ENCODE results near the gene PLAAT4. TPM values are rescaled to one million over a fixed set of nuclear protein-coding genes. Genes with fewer than 3 reads are reported as not detected.

Gene PLAAT4
- total and polyA plus RNA-seq, 10 of the 15 experiments (the other 5 are each of a cell fraction or from before 2014, with no cell fraction given) = 6.0 to 34.3 (median 12.4) TPM

- TF ChIP-seq ZNF687 (IDR thresholded peaks at IDR 0.05) = no peak
- TF ChIP-seq MYC (IDR thresholded peaks at IDR 0.05; ENCODE audit: insufficient read depth, insufficient read length, insufficient replicate concordance, low read length, severe bottlenecking) = no peak
- peak; percentile 78 for TF ChIP-seq DPF2 (IDR thresholded peaks at IDR 0.05)
- TF ChIP-seq ZBED1 (IDR thresholded peaks at IDR 0.05; ENCODE audit: borderline replicate concordance) = peak; percentile 89
- no peak for TF ChIP-seq ELK1 (IDR thresholded peaks at IDR 0.05; ENCODE audit: low read depth, low read length)
- TF ChIP-seq CBX3 (IDR thresholded peaks at IDR 0.05; ENCODE audit: borderline replicate concordance, low read depth) = no peak
- TF ChIP-seq IRF4 (IDR thresholded peaks at IDR 0.05; ENCODE audit: low read depth, low read length) = peak; percentile 72; the same call in 1 of the 2 replicates
- TF ChIP-seq SPI1 (IDR thresholded peaks at IDR 0.05; ENCODE audit: borderline replicate concordance, insufficient read depth, low read depth, low read length) = no peak
- no peak for TF ChIP-seq CREB1 (IDR thresholded peaks at IDR 0.05; ENCODE audit: low read depth)
- TF ChIP-seq NR2F1 (conservative IDR thresholded peaks at IDR 0.05) = no peak
- TF ChIP-seq TARDBP (IDR thresholded peaks at IDR 0.05; ENCODE audit: borderline replicate concordance) = peak; percentile 65; the same call in 1 of the 2 replicates
- no peak for TF ChIP-seq CHD4 (IDR thresholded peaks at IDR 0.05)
- TF ChIP-seq CTCF (IDR thresholded peaks at IDR 0.05 in 2 of 3, conservative IDR thresholded peaks at IDR 0.05 in 1 of 3; ENCODE audit: control insufficient read depth in 2 of 3, extremely low read depth in 1 of 3, insufficient read depth in 1 of 3, low read depth in 3 of 3, low read length in 3 of 3) = no peak
- no peak for TF ChIP-seq ZBTB11 (CRISPR knock-in tag; IDR thresholded peaks at IDR 0.05)
- no peak for TF ChIP-seq USF1 (IDR thresholded peaks at IDR 0.05; ENCODE audit: borderline replicate concordance, extremely low read length, insufficient read depth, low read depth, low read length)
These were observed 30.6 kb downstream of the PLAAT4 start (continued) for GRCh38 chr11:63567044-63567840.
